HCT116 (cell line): ENCODE data around the gene ZNF837. TPM values are rescaled to one million over a fixed set of nuclear protein-coding genes. Genes with fewer than 3 reads are reported as not detected.

ENCODE experiments used
- ATAC-seq: fragments of 200-7000 bp; cut with Tn5 transposase; 2 replicates; pipeline ENCODE4 v1.9.1; 2020; ENCODE audit warnings: mild to moderate bottlenecking, moderate library complexity
- BruUV-seq: library from RNA; stranded (reverse); fragments of 400-500 nt; replicated peaks from 2 replicates; lab custom pipeline; 2021; lab: Mats Ljungman, UMichigan
- CTCF ChIA-PET: fragments of 300-600 bp; sonication (Branson Sonifier 250); formaldehyde crosslinking; loops from one replicate; lab custom pipeline; 2021; ENCODE audit warnings: antibody characterized with exemption; lab: Charles Lee
- POLR2A ChIA-PET: fragments of 300-600, 350-600 bp; sonication (Branson Sonifier 250); formaldehyde crosslinking; loops from one replicate; lab custom pipeline; 2021; ENCODE audit warnings: antibody characterized with exemption; lab: Charles Lee
- RAD21 ChIA-PET, 2 experiments: fragments of 300-600 bp; sonication (Branson Sonifier 250); formaldehyde crosslinking; loops; one replicate each; lab custom pipeline; 2023; ENCODE audit warnings: low total read pairs in 2 of 2; ENCODE audit not compliant: uncharacterized antibody in 2 of 2, unreplicated experiment in 2 of 2, low non-redundant PET in 1 of 2; lab: Charles Lee
- DNase-seq: peaks from one replicate; pipeline ENCODE4 v3.0.0-alpha.2; 2010; ENCODE audit warnings: low read depth, low spot score
- H2AFZ ChIP-seq: fragments of 200-600 bp; shearing (Covaris generic), sonication (generic); 2 replicates; pipeline ENCODE4 v1.6.1; 2017; ENCODE audit warnings: low read depth, mixed run types, mixed read lengths, antibody characterized with exemption, low read length; ENCODE audit not compliant: poor library complexity, severe bottlenecking
- H3K27ac ChIP-seq: 2 replicates; pipeline ENCODE4 v1.5.1; 2012; ENCODE audit warnings: low read depth, low read length
- H3K27me3 ChIP-seq: fragments of 200-600 bp; sonication (generic); 2 replicates; pipeline ENCODE4 v1.6.1; 2016; ENCODE audit warnings: mixed run types, low read length, mixed read lengths; ENCODE audit not compliant: insufficient read depth
- H3K36me3 ChIP-seq, 2 experiments: fragments of 200-500 bp in 1 of 2; fragments of 200-600 bp in 1 of 2; sonication (Bioruptor generic) in 1 of 2; sonication (generic) in 1 of 2; 2 replicates each; pipeline versions ENCODE4 v1.5.1 to v1.6.1; 2014 to 2016; ENCODE audit warnings: low read length in 2 of 2, inconsistent platforms in 1 of 2, mixed read lengths in 1 of 2, mixed run types in 1 of 2; ENCODE audit not compliant: insufficient read depth in 2 of 2, control insufficient read depth in 1 of 2
- H3K4me1 ChIP-seq, 2 experiments: fragments of 200-600 bp in 1 of 2; sonication (generic) in 1 of 2; 2 replicates each; pipeline versions ENCODE4 v1.5.1 to v1.6.1; 2012 to 2017; ENCODE audit warnings: low read length in 2 of 2, inconsistent platforms in 1 of 2, mild to moderate bottlenecking in 1 of 2, mixed read lengths in 1 of 2, mixed run types in 1 of 2, moderate library complexity in 1 of 2; ENCODE audit not compliant: insufficient read depth in 2 of 2, control insufficient read depth in 1 of 2
- H3K4me2 ChIP-seq: fragments of 200-600 bp; sonication (generic); 2 replicates; pipeline ENCODE4 v1.6.1; 2017; ENCODE audit warnings: mixed run types, low read length, mixed read lengths
- H3K4me3 ChIP-seq, 2 experiments: fragments of 200-600 bp in 1 of 2; sonication (generic) in 1 of 2; replicated peaks in 1 of 2; 2 replicates each; pipeline ENCODE4 v1.5.1; 2011 to 2016; ENCODE audit warnings: low read length in 2 of 2, control low read depth in 1 of 2, low read depth in 1 of 2, mild to moderate bottlenecking in 1 of 2, mixed read lengths in 1 of 2, mixed run types in 1 of 2
- H3K79me2 ChIP-seq: fragments of 200-600 bp; sonication (generic); 2 replicates; pipeline ENCODE4 v1.6.1; 2017; ENCODE audit warnings: mild to moderate bottlenecking, mixed run types, low read length, moderate library complexity, mixed read lengths; ENCODE audit not compliant: insufficient read depth
- H3K9ac ChIP-seq: fragments of 200-600 bp; sonication (generic); 2 replicates; pipeline ENCODE4 v1.6.1; 2016; ENCODE audit warnings: low read length, mixed read lengths
- H3K9me2 ChIP-seq: fragments of 200-600 bp; sonication (generic), shearing (Covaris generic); 2 replicates; pipeline ENCODE4 v1.6.1; 2017; ENCODE audit warnings: mixed run types, mild to moderate bottlenecking, moderate library complexity; ENCODE audit not compliant: insufficient read depth
- H3K9me3 ChIP-seq, 2 experiments: fragments of 200-500 bp in 1 of 2; fragments of 200-600 bp in 1 of 2; sonication (Bioruptor generic) in 1 of 2; sonication (generic) in 1 of 2; 2 replicates each; pipeline ENCODE4 v1.6.1; 2014 to 2017; ENCODE audit warnings: low read length in 2 of 2, mixed read lengths in 2 of 2, inconsistent platforms in 1 of 2, low read depth in 1 of 2, mild to moderate bottlenecking in 1 of 2, mixed run types in 1 of 2, moderate library complexity in 1 of 2; ENCODE audit not compliant: control insufficient read depth in 1 of 2, insufficient read depth in 1 of 2
- H4K20me1 ChIP-seq: fragments of 200-600 bp; sonication (generic), shearing (Covaris generic); 2 replicates; pipeline ENCODE4 v1.6.1; 2017; ENCODE audit warnings: mixed run types, mild to moderate bottlenecking, moderate library complexity; ENCODE audit not compliant: insufficient read depth
- CEBPB ChIP-seq: IDR thresholded peaks from 2 replicates; pipeline ENCODE4 v1.6.1; 2012; ENCODE audit warnings: low read depth
- EGR1 ChIP-seq: IDR thresholded peaks from 2 replicates; pipeline ENCODE4 v1.6.1; 2012; ENCODE audit warnings: low read depth
- ELF1 ChIP-seq: IDR thresholded peaks from 2 replicates; pipeline ENCODE4 v1.6.1; 2012; ENCODE audit warnings: low read depth, borderline replicate concordance
- EZH2 ChIP-seq: fragments of 200-600 bp; sonication (generic); IDR thresholded peaks from 2 replicates; pipeline ENCODE4 v1.6.1; 2017; ENCODE audit warnings: antibody characterized with exemption, mixed run types
- EZH2phosphoT487 ChIP-seq: fragments of 200-600 bp; IDR thresholded peaks from 2 replicates; pipeline ENCODE4 v1.6.1; 2018; ENCODE audit warnings: antibody characterized with exemption, borderline replicate concordance
- JUND ChIP-seq: IDR thresholded peaks from 2 replicates; pipeline ENCODE4 v1.6.1; 2012
- POLR2A ChIP-seq: IDR thresholded peaks from 2 replicates; pipeline ENCODE4 v1.7.0; 2011; ENCODE audit warnings: borderline replicate concordance; ENCODE audit not compliant: insufficient read depth, insufficient read length; ENCODE audit errors: extremely low read depth
- RAD21 ChIP-seq: IDR thresholded peaks from 2 replicates; pipeline ENCODE4 v1.6.1; 2012; ENCODE audit warnings: low read depth, mild to moderate bottlenecking
- SIN3A ChIP-seq: IDR thresholded peaks from 2 replicates; pipeline ENCODE4 v1.6.1; 2012; ENCODE audit warnings: low read depth
- SP1 ChIP-seq: IDR thresholded peaks from 2 replicates; pipeline ENCODE4 v1.6.1; 2012; ENCODE audit warnings: low read depth
- SRF ChIP-seq: IDR thresholded peaks from 2 replicates; pipeline ENCODE4 v1.6.1; 2012; ENCODE audit warnings: low read depth
- TCF7L2 ChIP-seq: IDR thresholded peaks from 2 replicates; pipeline ENCODE4 v1.7.0; 2011; ENCODE audit warnings: borderline replicate concordance, inconsistent platforms; ENCODE audit not compliant: insufficient read depth, insufficient read length; ENCODE audit errors: extremely low read depth
- YY1 ChIP-seq: IDR thresholded peaks from 2 replicates; pipeline ENCODE4 v1.6.1; 2011; ENCODE audit warnings: low read length, low read depth, moderate library complexity, mild to moderate bottlenecking; ENCODE audit not compliant: insufficient replicate concordance; ENCODE audit errors: extremely low read depth
- ZFX ChIP-seq: fragments of 450-650 bp; IDR thresholded peaks from 2 replicates; pipeline ENCODE4 v1.6.1; 2017
- ZNF274 ChIP-seq: fragments of 200-500 bp; sonication (Bioruptor generic); IDR thresholded peaks from 2 replicates; pipeline ENCODE4 v1.6.1; 2014; ENCODE audit warnings: mild to moderate bottlenecking, low read depth, low read length, inconsistent platforms
- intact Hi-C: fragments of 100-400 bp; cut with micrococcal nuclease; formaldehyde crosslinking; loops from 2 replicates; pipeline ENCODE4 v1.10.0; 2022
- total RNA-seq: library from RNA; stranded (reverse); gene quantifications from one replicate; pipeline ENCODE4 v1.2.1, GENCODE V29; 2021; ENCODE audit not compliant: unreplicated experiment
- TF ChIP-seq, protein P1 (sequence below): IDR thresholded peaks from 2 replicates; pipeline ENCODE4 v1.6.1; 2011; ENCODE audit warnings: mild to moderate bottlenecking, low read length, moderate library complexity; ENCODE audit not compliant: insufficient replicate concordance; ENCODE audit errors: extremely low read depth
- TF ChIP-seq, protein P2 (sequence below): IDR thresholded peaks from 2 replicates; pipeline ENCODE4 v1.6.1; 2012; ENCODE audit warnings: low read depth
- TF ChIP-seq, protein P3 (sequence below): IDR thresholded peaks from 2 replicates; pipeline ENCODE4 v1.6.1; 2012
- TF ChIP-seq, protein P4 (sequence below): IDR thresholded peaks from 2 replicates; pipeline ENCODE4 v1.6.1; 2012
- TF ChIP-seq, protein P5 (sequence below), 3 experiments: fragments of 200-600 bp in 1 of 3; sonication (generic) in 1 of 3; IDR thresholded peaks in 2 of 3; conservative IDR thresholded peaks in 1 of 3; 2 replicates each; pipeline ENCODE4 v1.5.1; 2012 to 2017; ENCODE audit warnings: low read depth in 2 of 3, low read length in 2 of 3, antibody characterized with exemption in 1 of 3, borderline replicate concordance in 1 of 3, control low read depth in 1 of 3, mild to moderate bottlenecking in 1 of 3, mixed read lengths in 1 of 3, mixed run types in 1 of 3, moderate library complexity in 1 of 3; ENCODE audit not compliant: insufficient read depth in 1 of 3

ZNF837 gene
- total RNA-seq, 1 experiment from 2014 or later, result 3.2 TPM

DNA sequence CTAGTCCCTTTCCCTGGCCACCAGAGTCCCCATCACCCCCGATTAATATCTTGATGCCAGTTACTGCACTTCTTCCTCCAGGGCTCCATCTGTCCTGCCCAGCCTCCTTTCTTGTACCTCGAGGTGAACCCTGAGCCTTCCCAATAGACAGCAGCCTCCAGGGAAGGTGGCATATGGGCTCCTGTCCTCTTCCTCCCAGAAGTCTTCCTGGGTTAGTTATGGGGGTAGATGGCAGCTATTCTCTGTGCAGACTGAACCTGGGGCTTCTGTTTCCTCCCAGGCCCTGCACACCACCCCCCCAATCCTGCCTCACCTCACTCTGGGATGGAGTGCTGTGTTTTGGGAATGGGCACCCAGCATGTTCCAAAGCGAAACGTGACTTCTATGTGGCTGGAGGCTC is 17.3 kb upstream of the ZNF837 start:
- ChIA-PET RAD21 (no interaction called here), POLR2A (no interaction called here), CTCF (no interaction called here)
- H3K9me2 ChIP-seq, result no peaks in the 10 kb centered on the region
- H2AFZ ChIP-seq, result no peak overlapping the region
- ATAC-seq, result no peak
- no peak overlapping the region for H3K4me3 ChIP-seq
- no peaks in the 10 kb centered on the region for H3K9me3 ChIP-seq
- H3K27ac ChIP-seq, result no peak overlapping the region
- no TSS peak for BruUV-seq
- no peak for DNase-seq
- intact Hi-C loops, result no loop called here
- H3K27me3 ChIP-seq, result no peaks in the 10 kb centered on the region
- H3K4me1 ChIP-seq, result peaks cover 29 to 45% of the 10 kb centered on the region in 2 experiments
- H3K9ac ChIP-seq, result no peak overlapping the region
- peaks cover 19% of the 10 kb centered on the region for H3K79me2 ChIP-seq
- no peak overlapping the region for H3K4me2 ChIP-seq
- H3K36me3 ChIP-seq, result peaks cover 7 to 22% of the 10 kb centered on the region in 2 experiments; a peak in 3 of 4 replicates
- TF ChIP-seq EGR1 (no peak), ZNF274 (no peak), RAD21 (no peak), TCF7L2 (no peak), EZH2 (no peak), CEBPB (no peak), YY1 (no peak), SP1 (no peak), EZH2phosphoT487 (no peak), JUND (no peak), POLR2A (no peak), SIN3A (no peak), ELF1 (no peak), ZFX (no peak), SRF (no peak)
- TF ChIP-seq, protein P1, sequence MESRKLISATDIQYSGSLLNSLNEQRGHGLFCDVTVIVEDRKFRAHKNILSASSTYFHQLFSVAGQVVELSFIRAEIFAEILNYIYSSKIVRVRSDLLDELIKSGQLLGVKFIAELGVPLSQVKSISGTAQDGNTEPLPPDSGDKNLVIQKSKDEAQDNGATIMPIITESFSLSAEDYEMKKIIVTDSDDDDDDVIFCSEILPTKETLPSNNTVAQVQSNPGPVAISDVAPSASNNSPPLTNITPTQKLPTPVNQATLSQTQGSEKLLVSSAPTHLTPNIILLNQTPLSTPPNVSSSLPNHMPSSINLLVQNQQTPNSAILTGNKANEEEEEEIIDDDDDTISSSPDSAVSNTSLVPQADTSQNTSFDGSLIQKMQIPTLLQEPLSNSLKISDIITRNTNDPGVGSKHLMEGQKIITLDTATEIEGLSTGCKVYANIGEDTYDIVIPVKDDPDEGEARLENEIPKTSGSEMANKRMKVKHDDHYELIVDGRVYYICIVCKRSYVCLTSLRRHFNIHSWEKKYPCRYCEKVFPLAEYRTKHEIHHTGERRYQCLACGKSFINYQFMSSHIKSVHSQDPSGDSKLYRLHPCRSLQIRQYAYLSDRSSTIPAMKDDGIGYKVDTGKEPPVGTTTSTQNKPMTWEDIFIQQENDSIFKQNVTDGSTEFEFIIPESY, result no peak
- TF ChIP-seq, protein P2, sequence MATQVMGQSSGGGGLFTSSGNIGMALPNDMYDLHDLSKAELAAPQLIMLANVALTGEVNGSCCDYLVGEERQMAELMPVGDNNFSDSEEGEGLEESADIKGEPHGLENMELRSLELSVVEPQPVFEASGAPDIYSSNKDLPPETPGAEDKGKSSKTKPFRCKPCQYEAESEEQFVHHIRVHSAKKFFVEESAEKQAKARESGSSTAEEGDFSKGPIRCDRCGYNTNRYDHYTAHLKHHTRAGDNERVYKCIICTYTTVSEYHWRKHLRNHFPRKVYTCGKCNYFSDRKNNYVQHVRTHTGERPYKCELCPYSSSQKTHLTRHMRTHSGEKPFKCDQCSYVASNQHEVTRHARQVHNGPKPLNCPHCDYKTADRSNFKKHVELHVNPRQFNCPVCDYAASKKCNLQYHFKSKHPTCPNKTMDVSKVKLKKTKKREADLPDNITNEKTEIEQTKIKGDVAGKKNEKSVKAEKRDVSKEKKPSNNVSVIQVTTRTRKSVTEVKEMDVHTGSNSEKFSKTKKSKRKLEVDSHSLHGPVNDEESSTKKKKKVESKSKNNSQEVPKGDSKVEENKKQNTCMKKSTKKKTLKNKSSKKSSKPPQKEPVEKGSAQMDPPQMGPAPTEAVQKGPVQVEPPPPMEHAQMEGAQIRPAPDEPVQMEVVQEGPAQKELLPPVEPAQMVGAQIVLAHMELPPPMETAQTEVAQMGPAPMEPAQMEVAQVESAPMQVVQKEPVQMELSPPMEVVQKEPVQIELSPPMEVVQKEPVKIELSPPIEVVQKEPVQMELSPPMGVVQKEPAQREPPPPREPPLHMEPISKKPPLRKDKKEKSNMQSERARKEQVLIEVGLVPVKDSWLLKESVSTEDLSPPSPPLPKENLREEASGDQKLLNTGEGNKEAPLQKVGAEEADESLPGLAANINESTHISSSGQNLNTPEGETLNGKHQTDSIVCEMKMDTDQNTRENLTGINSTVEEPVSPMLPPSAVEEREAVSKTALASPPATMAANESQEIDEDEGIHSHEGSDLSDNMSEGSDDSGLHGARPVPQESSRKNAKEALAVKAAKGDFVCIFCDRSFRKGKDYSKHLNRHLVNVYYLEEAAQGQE, result no peak
- TF ChIP-seq, protein P3, sequence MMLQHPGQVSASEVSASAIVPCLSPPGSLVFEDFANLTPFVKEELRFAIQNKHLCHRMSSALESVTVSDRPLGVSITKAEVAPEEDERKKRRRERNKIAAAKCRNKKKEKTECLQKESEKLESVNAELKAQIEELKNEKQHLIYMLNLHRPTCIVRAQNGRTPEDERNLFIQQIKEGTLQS, result no peak
- TF ChIP-seq, protein P4, sequence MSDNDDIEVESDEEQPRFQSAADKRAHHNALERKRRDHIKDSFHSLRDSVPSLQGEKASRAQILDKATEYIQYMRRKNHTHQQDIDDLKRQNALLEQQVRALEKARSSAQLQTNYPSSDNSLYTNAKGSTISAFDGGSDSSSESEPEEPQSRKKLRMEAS, result no peak
- TF ChIP-seq, protein P5, sequence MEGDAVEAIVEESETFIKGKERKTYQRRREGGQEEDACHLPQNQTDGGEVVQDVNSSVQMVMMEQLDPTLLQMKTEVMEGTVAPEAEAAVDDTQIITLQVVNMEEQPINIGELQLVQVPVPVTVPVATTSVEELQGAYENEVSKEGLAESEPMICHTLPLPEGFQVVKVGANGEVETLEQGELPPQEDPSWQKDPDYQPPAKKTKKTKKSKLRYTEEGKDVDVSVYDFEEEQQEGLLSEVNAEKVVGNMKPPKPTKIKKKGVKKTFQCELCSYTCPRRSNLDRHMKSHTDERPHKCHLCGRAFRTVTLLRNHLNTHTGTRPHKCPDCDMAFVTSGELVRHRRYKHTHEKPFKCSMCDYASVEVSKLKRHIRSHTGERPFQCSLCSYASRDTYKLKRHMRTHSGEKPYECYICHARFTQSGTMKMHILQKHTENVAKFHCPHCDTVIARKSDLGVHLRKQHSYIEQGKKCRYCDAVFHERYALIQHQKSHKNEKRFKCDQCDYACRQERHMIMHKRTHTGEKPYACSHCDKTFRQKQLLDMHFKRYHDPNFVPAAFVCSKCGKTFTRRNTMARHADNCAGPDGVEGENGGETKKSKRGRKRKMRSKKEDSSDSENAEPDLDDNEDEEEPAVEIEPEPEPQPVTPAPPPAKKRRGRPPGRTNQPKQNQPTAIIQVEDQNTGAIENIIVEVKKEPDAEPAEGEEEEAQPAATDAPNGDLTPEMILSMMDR (IDR thresholded peaks at IDR 0.05 in 2 of 3, conservative IDR thresholded peaks at IDR 0.05 in 1 of 3; ENCODE audit: borderline replicate concordance in 1 of 3, insufficient read depth in 1 of 3, low read depth in 2 of 3, low read length in 2 of 3), result no peak
- H4K20me1 ChIP-seq, result peaks cover 11% of the 10 kb centered on the region; the same call in 1 of the 2 replicates
